GM23248 (cell line): ENCODE data around the gene UIMC1. TPM values are rescaled to one million over a fixed set of nuclear protein-coding genes. Genes with fewer than 3 reads are reported as not detected.

Source experiments
- DNase-seq: peaks from one replicate; pipeline ENCODE4 v3.0.0-alpha.2; 2015
- H2AFZ ChIP-seq: fragments of 200-600 bp; sonication (generic); 2 replicates; pipeline ENCODE4 v1.6.1; 2016; ENCODE audit warnings: antibody characterized with exemption
- H3F3A ChIP-seq: fragments of 200-600 bp; sonication (generic); 2 replicates; pipeline ENCODE4 v1.6.1; 2016; ENCODE audit warnings: mild to moderate bottlenecking, antibody characterized with exemption, mixed run types; ENCODE audit not compliant: insufficient read depth
- H3K27ac ChIP-seq: fragments of 200-600 bp; sonication (generic); 2 replicates; pipeline ENCODE4 v1.5.1; 2016; ENCODE audit warnings: mild to moderate bottlenecking
- H3K27me3 ChIP-seq: fragments of 200-600 bp; sonication (generic); replicated peaks from 2 replicates; pipeline ENCODE4 v1.6.1; 2016; ENCODE audit warnings: mild to moderate bottlenecking; ENCODE audit not compliant: insufficient read depth
- H3K36me3 ChIP-seq: fragments of 200-600 bp; sonication (generic); 2 replicates; pipeline ENCODE4 v1.6.1; 2016; ENCODE audit warnings: low read depth, mild to moderate bottlenecking
- H3K4me1 ChIP-seq: fragments of 200-600 bp; sonication (generic); 2 replicates; pipeline ENCODE4 v1.6.1; 2016; ENCODE audit warnings: mild to moderate bottlenecking; ENCODE audit not compliant: insufficient read depth
- H3K4me2 ChIP-seq: fragments of 200-600 bp; sonication (generic); one replicate; pipeline ENCODE4 v1.6.1; 2016; ENCODE audit warnings: mild to moderate bottlenecking; ENCODE audit not compliant: unreplicated experiment
- H3K4me3 ChIP-seq: fragments of 200-600 bp; sonication (generic); 2 replicates; pipeline ENCODE4 v1.5.1; 2016; ENCODE audit warnings: mild to moderate bottlenecking
- H3K79me2 ChIP-seq: fragments of 200-600 bp; sonication (generic); 2 replicates; pipeline ENCODE4 v1.6.1; 2016; ENCODE audit warnings: mild to moderate bottlenecking; ENCODE audit not compliant: insufficient read depth
- H3K9ac ChIP-seq: fragments of 200-600 bp; sonication (generic); 2 replicates; pipeline ENCODE4 v1.6.1; 2016; ENCODE audit warnings: mild to moderate bottlenecking
- H3K9me2 ChIP-seq: fragments of 200-600 bp; sonication (generic); 2 replicates; pipeline ENCODE4 v1.6.1; 2016; ENCODE audit warnings: mixed run types, mild to moderate bottlenecking, moderate library complexity; ENCODE audit not compliant: insufficient read depth
- H3K9me3 ChIP-seq: fragments of 200-600 bp; sonication (generic); one replicate; pipeline ENCODE4 v1.6.1; 2017; ENCODE audit warnings: low read depth
- H4K20me1 ChIP-seq: fragments of 200-600 bp; sonication (generic); 2 replicates; pipeline ENCODE4 v1.6.0; 2016; ENCODE audit not compliant: insufficient read depth
- EZH2 ChIP-seq: fragments of 200-600 bp; sonication (generic); IDR thresholded peaks from 2 replicates; pipeline ENCODE4 v1.6.1; 2018; ENCODE audit warnings: antibody characterized with exemption, mild to moderate bottlenecking; ENCODE audit not compliant: insufficient read depth, poor library complexity, severe bottlenecking
- EZH2phosphoT487 ChIP-seq: fragments of 200-600 bp; sonication (generic); IDR thresholded peaks from 2 replicates; pipeline ENCODE4 v1.6.1; 2018; ENCODE audit warnings: antibody characterized with exemption, moderate library complexity, mild to moderate bottlenecking, low read depth; ENCODE audit not compliant: insufficient read depth
- WGBS, 2 experiments: methylation state at CpG; one replicate each; pipeline ENCODE4 v1.1.6; 2015 to 2017; ENCODE audit warnings: low lambda C conversion rate in 2 of 2, low coverage in 1 of 2; ENCODE audit errors: missing lambda C conversion rate in 2 of 2; 5-methylcytosine and 5-hydroxymethylcytosine counted together
- in situ Hi-C: fragments of 300-500 bp; cut with MboI; formaldehyde crosslinking; loops from 2 replicates; pipeline ENCODE4 v1.15.0; 2020
- polyA plus RNA-seq: library from polyadenylated mRNA; unstranded; fragments of >200 nt; fragmentation: Nextera tagmentation; extraction: Ambion mirVana; gene quantifications from 2 replicates; pipeline ENCODE4 v1.2.1, GENCODE V29; 2016
- total RNA-seq: library from RNA; depleted of rRNA; stranded (reverse); fragments of >200 nt; shearing (Covaris generic); gene quantifications from 2 replicates; pipeline ENCODE4 v1.2.3, GENCODE V29; 2014

Gene UIMC1
- total and polyA plus RNA-seq, 2 experiments from 2014 or later: 18.4 to 27.6 TPM

DNA sequence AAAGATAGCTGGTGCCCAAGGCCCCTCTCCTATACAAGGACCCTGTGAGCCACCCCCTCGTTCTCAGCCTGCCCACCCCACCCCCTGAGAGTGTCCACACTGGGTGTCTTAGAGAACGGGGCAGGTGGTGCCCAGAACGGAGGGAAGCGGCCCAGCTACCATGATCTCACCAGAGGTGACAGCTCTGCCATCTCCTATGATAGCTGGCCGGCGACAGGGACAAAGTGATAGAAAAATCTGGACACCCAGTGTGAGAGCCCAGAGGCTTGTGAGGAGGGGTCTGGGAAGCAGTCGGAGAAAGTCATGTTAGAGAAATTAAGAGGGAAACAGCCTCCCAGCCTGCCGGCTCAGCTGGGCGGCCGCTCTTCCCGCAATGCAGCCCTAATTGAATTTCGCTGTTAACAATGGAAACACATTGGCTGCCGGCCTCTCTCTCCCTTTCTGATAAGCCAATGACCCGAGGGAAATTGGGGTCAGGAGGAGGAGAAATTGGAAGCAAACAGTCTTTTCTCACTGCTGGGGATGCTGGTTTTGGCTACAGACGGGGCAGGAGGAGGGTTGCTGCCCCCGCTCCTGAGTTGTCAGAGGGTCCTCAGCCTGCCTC is 139.8 kb downstream of the UIMC1 start:
- H3K4me2 ChIP-seq: no peak overlapping the region
- H4K20me1 ChIP-seq: no peaks in the 10 kb centered on the region
- no peak for DNase-seq
- H3K9ac ChIP-seq: no peak overlapping the region
- in situ Hi-C loops: no loop called here
- no peaks in the 10 kb centered on the region for H3K4me1 ChIP-seq
- H3K9me3 ChIP-seq: no peaks in the 10 kb centered on the region
- no peak overlapping the region for H3K4me3 ChIP-seq
- no peaks in the 10 kb centered on the region for H3K36me3 ChIP-seq
- H3K27me3 ChIP-seq: peaks cover 33% of the 10 kb centered on the region
- H3F3A ChIP-seq: no peaks in the 10 kb centered on the region
- WGBS, 2 experiments: 2 to 3% methylated on average over 16 of the region's 16 CpGs
- H3K27ac ChIP-seq: no peak overlapping the region
- no peak overlapping the region for H2AFZ ChIP-seq
- H3K79me2 ChIP-seq: no peaks in the 10 kb centered on the region
- no peaks in the 10 kb centered on the region for H3K9me2 ChIP-seq
- TF ChIP-seq EZH2phosphoT487 (no peak), EZH2 (peak; percentile 29)

DNA sequence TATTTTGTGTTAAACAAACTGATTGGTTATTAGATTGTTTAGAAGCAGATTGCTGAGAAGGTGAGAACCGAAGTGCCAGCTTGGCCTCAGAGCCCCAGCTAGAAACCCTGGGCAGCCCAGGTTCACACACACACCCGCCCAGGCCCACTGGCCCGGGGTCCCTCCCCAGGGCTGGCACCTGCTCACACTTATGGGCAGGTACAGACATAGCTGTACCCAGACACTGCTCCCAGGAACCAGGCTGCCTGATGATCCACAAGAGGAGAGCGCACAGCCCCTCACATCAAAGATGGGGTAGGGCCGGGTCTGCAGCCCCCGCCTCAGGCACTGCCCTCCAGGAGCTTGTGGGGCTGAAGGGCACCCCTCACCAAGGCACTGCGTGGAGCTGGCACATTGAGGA is 140.6 kb downstream of the UIMC1 start:
- DNase-seq: no peak
- Histone ChIP-seq H3F3A (no peaks in the 10 kb centered on the region), H3K9ac (no peak overlapping the region), H3K9me2 (no peaks in the 10 kb centered on the region), H2AFZ (no peak overlapping the region), H3K4me2 (no peak overlapping the region), H3K9me3 (no peaks in the 10 kb centered on the region), H3K4me1 (no peaks in the 10 kb centered on the region), H3K36me3 (no peaks in the 10 kb centered on the region), H3K79me2 (no peaks in the 10 kb centered on the region), H3K4me3 (no peak overlapping the region), H3K27ac (no peak overlapping the region), H4K20me1 (no peaks in the 10 kb centered on the region), H3K27me3 (peaks cover 33% of the 10 kb centered on the region)
- 35 to 40% methylated on average over 7 of the region's 7 CpGs for WGBS, 2 experiments
- in situ Hi-C loops: no loop called here
- no peak for TF ChIP-seq EZH2
- TF ChIP-seq EZH2phosphoT487: no peak

- H3K4me2 ChIP-seq: no peak overlapping the region
- no peaks in the 10 kb centered on the region for H3K36me3 ChIP-seq
- TF ChIP-seq EZH2 (no peak), EZH2phosphoT487 (no peak)
- no peaks in the 10 kb centered on the region for H3K79me2 ChIP-seq
- no peak overlapping the region for H3K27ac ChIP-seq
- WGBS, 2 experiments: 71% methylated on average over 7 to 8 of the region's 8 CpGs
- H3K9me2 ChIP-seq: no peaks in the 10 kb centered on the region
- no peak overlapping the region for H2AFZ ChIP-seq
- H4K20me1 ChIP-seq: no peaks in the 10 kb centered on the region
- no peaks in the 10 kb centered on the region for H3F3A ChIP-seq
- no peaks in the 10 kb centered on the region for H3K4me1 ChIP-seq
- no peak overlapping the region for H3K4me3 ChIP-seq
- peaks cover 33% of the 10 kb centered on the region for H3K27me3 ChIP-seq
- in situ Hi-C loops: no loop called here
- no peak for DNase-seq
- H3K9me3 ChIP-seq: no peaks in the 10 kb centered on the region
- H3K9ac ChIP-seq: no peak overlapping the region
These were observed 141.8 kb downstream of the UIMC1 start for GRCh38 chr5:176864755-176865154.

DNA sequence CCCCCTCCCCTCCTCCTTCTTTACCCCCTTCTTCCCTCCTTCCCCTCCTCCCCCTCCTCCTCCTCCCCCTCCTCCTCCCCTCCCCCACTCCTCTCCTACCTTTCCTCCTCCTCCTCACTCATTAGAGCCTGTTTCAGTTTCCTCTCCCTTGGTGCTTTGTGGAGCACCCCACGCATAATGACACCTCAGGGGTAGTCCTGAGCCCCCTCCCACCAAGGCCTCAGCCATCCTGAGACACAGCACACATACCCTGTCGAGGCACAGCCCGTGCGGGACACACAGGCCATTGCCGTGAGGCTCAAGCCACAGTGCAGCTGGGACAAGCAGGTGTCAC is 142.8 kb downstream of the UIMC1 start:
- H3K36me3 ChIP-seq: no peaks in the 10 kb centered on the region
- H3K4me2 ChIP-seq: no peak overlapping the region
- H3K79me2 ChIP-seq: no peaks in the 10 kb centered on the region
- no peaks in the 10 kb centered on the region for H3K4me1 ChIP-seq
- H3K27me3 ChIP-seq: peaks cover 33% of the 10 kb centered on the region
- H3K9me2 ChIP-seq: no peaks in the 10 kb centered on the region
- TF ChIP-seq EZH2phosphoT487 (no peak), EZH2 (no peak)
- H3K27ac ChIP-seq: no peak overlapping the region
- in situ Hi-C loops: no loop called here
- H4K20me1 ChIP-seq: no peaks in the 10 kb centered on the region
- H3K9me3 ChIP-seq: no peaks in the 10 kb centered on the region
- H3K4me3 ChIP-seq: no peak overlapping the region
- DNase-seq: no peak
- WGBS, 2 experiments: 24 to 26% methylated on average over 5 of the region's 5 CpGs
- H2AFZ ChIP-seq: no peak overlapping the region
- no peak overlapping the region for H3K9ac ChIP-seq
- H3F3A ChIP-seq: no peaks in the 10 kb centered on the region
